Sigmoid colon (tissue), 4 donors: Measurements from ENCODE around the gene FOXD1.

Experiments
- CTCF ChIP-seq, 4 experiments: fragments of 450-650 bp in 3 of 4; fragments of 200-600 bp in 1 of 4; IDR thresholded peaks; one replicate each; pipeline ENCODE4 v1.5.1; 2016 to 2019; ENCODE audit warnings: antibody characterized with exemption in 4 of 4, mild to moderate bottlenecking in 3 of 4, moderate library complexity in 2 of 4
- EP300 ChIP-seq, 4 donors: sonication (generic); formaldehyde crosslinking; IDR thresholded peaks; one replicate each; pipeline ENCODE4 v1.6.1; 2017; ENCODE audit warnings: antibody characterized with exemption in 4 of 4
- POLR2AphosphoS5 ChIP-seq, 4 donors: sonication (generic); formaldehyde crosslinking; IDR thresholded peaks; one replicate each; pipeline ENCODE4 v1.6.1; 2017; ENCODE audit warnings: antibody characterized with exemption in 4 of 4

- TF ChIP-seq CTCF (IDR thresholded peaks at IDR 0.05) (no peak), EP300 (IDR thresholded peaks at IDR 0.05) (no peak), POLR2AphosphoS5 (IDR thresholded peaks at IDR 0.05) (no peak)
These were observed 27.9 kb downstream of the FOXD1 start for GRCh38 chr5:73420666-73421065.
